ENCODE measurements around the gene KRTAP9-8. TPM values are rescaled to one million over a fixed set of nuclear protein-coding genes. Genes with fewer than 3 reads are reported as not detected.
"Not testable (repeated sequence)": the region's sequence is repeated elsewhere in the genome, so short reads cannot be mapped to it uniquely, and the experiment has no call there.

The KRTAP9-8 gene
- total RNA-seq, 2 donors from 2014 or later: not detected

DNA sequence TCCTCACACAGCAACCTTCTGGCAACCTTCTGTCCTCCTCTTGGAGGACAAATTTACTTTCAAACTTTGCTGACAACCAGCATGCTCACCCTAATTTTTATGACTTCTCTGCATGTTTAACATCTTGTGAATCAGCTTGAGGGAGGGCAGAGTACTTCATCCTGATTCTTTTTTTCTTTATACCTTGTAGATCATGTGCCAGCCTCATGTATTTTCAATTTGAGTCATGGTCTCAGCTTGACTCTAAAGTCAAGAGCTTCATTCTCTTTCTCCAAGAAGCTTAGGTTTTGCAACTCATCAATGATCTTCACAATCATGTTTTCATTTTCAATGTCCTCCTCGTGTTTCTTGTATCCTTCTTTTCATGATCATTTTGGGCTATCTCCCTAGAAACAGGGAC is 34.1 kb downstream of the KRTAP9-8 start:
- WGBS, 2 donors: no CpG with 5 or more reads among the region's 1 CpG
- ATAC-seq (no peak), DNase-seq (no peak)
- H3K36me3 ChIP-seq (replicated peaks in 1 of 2; ENCODE audit: insufficient read depth in 1 of 2, low read depth in 2 of 2): no peaks in the 10 kb centered on the region
- H3K27me3 ChIP-seq: no peaks in the 10 kb centered on the region
- intact Hi-C loops (cut with DNase I): no loop called here
- TF ChIP-seq, protein P1, sequence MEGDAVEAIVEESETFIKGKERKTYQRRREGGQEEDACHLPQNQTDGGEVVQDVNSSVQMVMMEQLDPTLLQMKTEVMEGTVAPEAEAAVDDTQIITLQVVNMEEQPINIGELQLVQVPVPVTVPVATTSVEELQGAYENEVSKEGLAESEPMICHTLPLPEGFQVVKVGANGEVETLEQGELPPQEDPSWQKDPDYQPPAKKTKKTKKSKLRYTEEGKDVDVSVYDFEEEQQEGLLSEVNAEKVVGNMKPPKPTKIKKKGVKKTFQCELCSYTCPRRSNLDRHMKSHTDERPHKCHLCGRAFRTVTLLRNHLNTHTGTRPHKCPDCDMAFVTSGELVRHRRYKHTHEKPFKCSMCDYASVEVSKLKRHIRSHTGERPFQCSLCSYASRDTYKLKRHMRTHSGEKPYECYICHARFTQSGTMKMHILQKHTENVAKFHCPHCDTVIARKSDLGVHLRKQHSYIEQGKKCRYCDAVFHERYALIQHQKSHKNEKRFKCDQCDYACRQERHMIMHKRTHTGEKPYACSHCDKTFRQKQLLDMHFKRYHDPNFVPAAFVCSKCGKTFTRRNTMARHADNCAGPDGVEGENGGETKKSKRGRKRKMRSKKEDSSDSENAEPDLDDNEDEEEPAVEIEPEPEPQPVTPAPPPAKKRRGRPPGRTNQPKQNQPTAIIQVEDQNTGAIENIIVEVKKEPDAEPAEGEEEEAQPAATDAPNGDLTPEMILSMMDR (IDR thresholded peaks at IDR 0.05): no peak
- no peaks in the 10 kb centered on the region for H3K9me3 ChIP-seq
- no peak overlapping the region for H3K27ac ChIP-seq
- H3K4me1 ChIP-seq: no peaks in the 10 kb centered on the region
- H3K4me3 ChIP-seq: no peak overlapping the region

DNA sequence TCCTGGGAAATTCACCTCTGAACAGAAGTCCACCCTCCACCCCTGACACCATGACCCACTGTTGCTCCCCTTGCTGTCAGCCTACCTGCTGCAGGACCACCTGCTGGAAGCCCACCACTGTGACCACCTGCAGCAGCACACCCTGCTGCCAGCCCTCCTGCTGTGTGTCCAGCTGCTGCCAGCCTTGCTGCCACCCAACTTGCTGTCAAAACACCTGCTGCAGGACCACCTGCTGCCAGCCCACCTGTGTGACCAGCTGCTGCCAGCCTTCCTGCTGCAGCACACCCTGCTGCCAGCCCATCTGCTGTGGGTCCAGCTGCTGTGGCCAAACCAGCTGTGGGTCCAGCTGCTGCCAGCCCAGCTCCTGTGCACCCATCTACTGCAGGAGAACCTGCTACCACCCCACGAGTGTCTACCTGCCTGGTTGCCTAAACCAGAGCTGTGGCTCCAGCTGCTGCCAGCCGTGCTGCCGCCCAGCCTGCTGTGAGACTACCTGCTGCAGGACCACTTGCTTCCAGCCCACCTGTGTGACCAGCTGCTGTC is 37.9 kb downstream of the KRTAP9-8 start, which contains the start of gene KRTAP9-7:
Gene KRTAP9-7 (plus strand): TSS at position 51 of the 543 bp plus-strand sequence. CDS start 0 bp downstream, at position 51.
- DNase-seq; H3K27me3 ChIP-seq; H3K9me3 ChIP-seq; ATAC-seq; intact Hi-C loops (cut with DNase I); H3K27ac ChIP-seq; H3K4me3 ChIP-seq; H3K36me3 ChIP-seq (replicated peaks in 1 of 2; ENCODE audit: insufficient read depth in 1 of 2, low read depth in 2 of 2); H3K4me1 ChIP-seq: not testable (repeated sequence)
- WGBS, 2 donors: 71% methylated on average over 3 of the region's 3 CpGs; no CpG with 5 or more reads in 1 of the 2 donors

DNA sequence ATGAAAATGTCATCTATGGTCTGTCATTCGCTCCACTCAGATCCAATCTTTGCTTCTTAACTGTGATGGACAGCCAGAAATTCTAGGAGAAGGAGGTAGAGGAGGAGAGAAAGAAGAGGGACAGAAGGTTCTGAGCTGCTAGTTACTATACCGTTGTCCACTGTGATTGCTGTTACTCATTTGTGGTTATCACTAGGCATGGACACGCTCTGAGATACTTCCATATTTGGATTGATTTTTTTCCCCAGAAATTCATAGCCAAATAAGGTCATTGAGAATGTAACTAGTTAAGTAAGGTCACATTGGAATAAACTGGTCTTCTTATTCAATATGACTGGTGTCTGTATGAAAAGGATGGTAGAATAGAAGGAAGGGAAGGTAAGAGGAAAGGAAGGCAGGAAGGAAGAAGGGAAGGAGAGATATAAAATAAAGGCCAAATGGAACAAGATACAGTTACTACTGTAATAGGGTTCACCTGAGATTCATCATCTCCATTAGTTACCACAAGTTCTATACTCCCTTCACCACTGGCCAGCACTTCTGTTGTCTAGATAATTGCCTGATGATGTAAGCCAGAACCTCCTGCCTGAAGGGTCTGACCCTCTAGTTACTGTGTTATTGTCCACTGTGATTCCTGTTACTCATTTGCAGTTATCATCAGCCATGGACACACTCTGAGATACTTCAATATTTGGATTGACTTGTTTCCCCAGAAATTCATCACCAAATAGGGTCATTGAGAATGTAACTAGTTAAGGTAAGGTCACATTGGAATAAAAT is 40.6 kb downstream of the KRTAP9-8 start:
- intact Hi-C loops (cut with DNase I): no loop called here
- Histone ChIP-seq H3K27ac (no peak overlapping the region), H3K4me3 (no peak overlapping the region), H3K9me3 (no peaks in the 10 kb centered on the region), H3K36me3 (replicated peaks in 1 of 2; ENCODE audit: insufficient read depth in 1 of 2, low read depth in 2 of 2) (no peaks in the 10 kb centered on the region), H3K4me1 (no peaks in the 10 kb centered on the region), H3K27me3 (no peaks in the 10 kb centered on the region)
- WGBS, 2 donors: 63 to 68% methylated on average over 3 of the region's 3 CpGs
- no peak for DNase-seq
- no peak for TF ChIP-seq POLR2A (IDR thresholded peaks at IDR 0.05)
- ATAC-seq: no peak

DNA sequence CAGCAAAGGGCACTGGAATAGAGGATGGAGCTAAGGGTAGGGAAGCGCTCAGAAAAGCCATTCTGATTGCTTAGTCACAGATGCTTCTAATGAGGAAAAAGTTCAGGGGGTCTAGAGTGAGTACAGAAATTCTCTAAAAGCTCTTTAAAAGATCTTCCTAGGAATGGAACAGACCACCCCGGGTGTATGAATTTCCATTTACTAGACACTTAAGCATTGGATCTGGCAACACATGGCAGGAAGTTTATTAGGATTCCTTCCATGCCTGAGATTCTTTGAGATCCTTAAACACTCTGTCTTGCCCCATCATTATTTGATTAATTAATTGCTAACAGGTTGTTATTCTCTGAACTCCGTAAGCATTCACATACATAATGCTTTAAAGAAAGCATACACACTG is 46.2 kb downstream of the KRTAP9-8 start:
- no peak for TF ChIP-seq POLR2A (IDR thresholded peaks at IDR 0.05)
- TF ChIP-seq, protein P1 (IDR thresholded peaks at IDR 0.05): no peak

DNA sequence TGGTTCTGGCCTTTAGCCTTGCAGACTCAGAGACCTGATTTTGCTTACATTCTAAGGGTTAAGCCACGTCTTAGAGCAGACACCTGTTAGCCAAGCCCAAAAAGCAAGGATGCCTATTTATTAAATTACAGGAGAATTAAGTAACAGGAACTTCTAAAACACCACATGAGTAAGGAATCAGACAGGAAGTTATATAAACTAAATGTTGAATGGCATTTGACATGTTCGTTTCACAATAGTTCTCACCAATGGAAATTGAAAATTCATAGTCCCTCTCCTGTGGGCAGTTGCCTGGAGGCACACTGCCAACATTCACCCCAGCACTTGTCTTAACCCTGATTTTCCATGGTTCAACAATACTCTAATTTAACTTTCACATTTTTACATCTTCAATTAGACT is 46.7 kb downstream of the KRTAP9-8 start:
- Histone ChIP-seq H3K4me3 (no peak overlapping the region), H3K36me3 (replicated peaks in 1 of 2; ENCODE audit: insufficient read depth in 1 of 2, low read depth in 2 of 2) (no peaks in the 10 kb centered on the region), H3K27me3 (no peaks in the 10 kb centered on the region), H3K27ac (no peak overlapping the region), H3K4me1 (no peaks in the 10 kb centered on the region), H3K9me3 (no peaks in the 10 kb centered on the region)
- WGBS, 2 donors: 19 to 27% methylated on average over 2 of the region's 2 CpGs
- intact Hi-C loops (cut with DNase I): no loop called here
- no peak for TF ChIP-seq POLR2A (IDR thresholded peaks at IDR 0.05)
- TF ChIP-seq, protein P1 (IDR thresholded peaks at IDR 0.05): no peak
- ATAC-seq: no peak
- DNase-seq: no peak

More for the DNA sequence above, 46.2 kb downstream of the KRTAP9-8 start:
- Histone ChIP-seq H3K36me3 (replicated peaks in 1 of 2; ENCODE audit: insufficient read depth in 1 of 2, low read depth in 2 of 2) (no peaks in the 10 kb centered on the region), H3K27ac (no peak overlapping the region), H3K27me3 (no peaks in the 10 kb centered on the region), H3K4me1 (no peaks in the 10 kb centered on the region), H3K9me3 (no peaks in the 10 kb centered on the region), H3K4me3 (no peak overlapping the region)
- intact Hi-C loops (cut with DNase I): no loop called here
- no peak for DNase-seq
- 41 to 44% methylated on average over 3 of the region's 3 CpGs for WGBS, 2 donors
- no peak for ATAC-seq

Data from body of pancreas (tissue), 4 donors.